Calu3 (cell line): ENCODE data around the gene RPP25L. TPM values are rescaled to one million over a fixed set of nuclear protein-coding genes. Genes with fewer than 3 reads are reported as not detected.

Source experiments
- BruUV-seq: library from RNA; stranded (reverse); fragments of 400-500 nt; replicated peaks from 2 replicates; lab custom pipeline; 2021; lab: Mats Ljungman, UMichigan
- CTCF ChIA-PET: fragments of 300-600 bp; sonication (Branson Sonifier 250); formaldehyde crosslinking; loops from one replicate; lab custom pipeline; 2022; ENCODE audit warnings: antibody characterized with exemption; lab: Charles Lee
- DNase-seq: peaks from one replicate; pipeline ENCODE4 v3.0.0; 2022
- H3K27ac Mint-ChIP-seq: one replicate; pipeline ENCODE4 v1.8.0; 2022; ENCODE audit warnings: mixed read lengths; ENCODE audit not compliant: unreplicated experiment
- H3K27me3 Mint-ChIP-seq: one replicate; pipeline ENCODE4 v1.8.0; 2022; ENCODE audit warnings: mixed read lengths; ENCODE audit not compliant: unreplicated experiment
- H3K36me3 Mint-ChIP-seq: one replicate; pipeline ENCODE4 v1.8.0; 2022; ENCODE audit warnings: mild to moderate bottlenecking, moderate library complexity, mixed read lengths; ENCODE audit not compliant: insufficient read depth, unreplicated experiment
- H3K4me1 Mint-ChIP-seq: one replicate; pipeline ENCODE4 v1.8.0; 2022; ENCODE audit warnings: mild to moderate bottlenecking, low read depth, mixed read lengths; ENCODE audit not compliant: unreplicated experiment
- H3K4me3 Mint-ChIP-seq: one replicate; pipeline ENCODE4 v1.8.0; 2022; ENCODE audit warnings: mild to moderate bottlenecking, low read depth, moderate library complexity, mixed read lengths; ENCODE audit not compliant: unreplicated experiment
- H3K9me3 Mint-ChIP-seq: one replicate; pipeline ENCODE4 v1.8.0; 2022; ENCODE audit warnings: low read depth, mixed read lengths; ENCODE audit not compliant: unreplicated experiment
- intact Hi-C: fragments of 100-400 bp; cut with micrococcal nuclease; formaldehyde crosslinking; loops from one replicate; pipeline ENCODE4 v1.10.0; 2022; ENCODE audit not compliant: unreplicated experiment
- total RNA-seq: library from RNA; stranded (reverse); gene quantifications from 2 replicates; pipeline ENCODE4 v1.2.3, GENCODE V29; 2022
- TF ChIP-seq, protein P1 (sequence below): fragments of 200-600 bp; IDR thresholded peaks from one replicate; pipeline ENCODE4 v1.8.0; 2022; ENCODE audit warnings: antibody characterized with exemption; ENCODE audit not compliant: unreplicated experiment

The RPP25L gene
- total RNA-seq, 1 experiment from 2014 or later = 17.6 TPM

DNA sequence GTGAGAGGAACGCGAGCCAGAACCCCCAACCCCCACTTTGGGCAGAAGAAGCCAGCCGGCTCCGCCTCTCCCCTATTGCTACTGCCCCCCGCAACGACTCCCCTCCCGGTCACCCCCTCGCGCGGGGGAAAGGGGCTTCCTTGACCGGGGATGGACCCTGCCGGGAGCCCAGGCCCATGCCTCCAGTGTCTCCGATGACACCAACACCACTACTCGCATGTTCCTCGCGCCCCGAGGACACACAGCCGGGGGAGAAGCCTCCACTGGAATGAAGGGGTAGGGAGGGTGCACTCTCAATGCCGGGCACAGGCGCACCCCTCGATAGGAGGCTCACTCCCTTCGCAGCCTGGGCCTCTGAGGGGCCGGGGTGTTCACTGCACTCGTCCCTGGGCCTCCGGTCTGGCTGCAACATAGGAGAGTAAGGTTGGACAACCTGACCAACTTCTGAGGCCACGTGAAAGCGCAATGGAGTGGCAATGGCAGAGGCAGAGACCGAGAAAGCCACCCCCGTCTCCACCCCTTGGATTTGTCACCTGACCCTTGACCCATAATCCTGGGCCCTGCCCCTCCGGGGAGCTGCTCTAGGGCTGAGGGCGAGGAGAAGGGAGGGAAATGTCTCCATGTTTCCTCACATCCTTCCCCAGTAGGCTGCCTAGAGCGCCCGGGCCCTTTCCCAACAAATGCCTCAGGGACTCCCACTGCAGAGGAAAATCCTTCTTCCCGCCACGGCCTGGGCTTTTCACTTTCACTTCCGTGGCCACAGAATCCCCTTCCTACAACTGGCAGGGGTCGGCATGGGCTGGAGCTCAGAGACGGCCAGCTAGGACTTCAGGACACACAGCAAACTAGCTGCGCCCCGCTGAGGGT lies 21.3 kb downstream of the RPP25L start:
- H3K4me1 Mint-ChIP-seq = no peaks in the 10 kb centered on the region
- H3K27ac Mint-ChIP-seq = no peak overlapping the region
- no TSS peak for BruUV-seq
- DNase-seq = peak; percentile 9
- peak overlapping the region; percentile 65 for H3K4me3 Mint-ChIP-seq
- H3K9me3 Mint-ChIP-seq = no peaks in the 10 kb centered on the region
- intact Hi-C loops = loop anchor here (5.0 to 10.0 kb wide), 3 partner anchors 43 to 186 kb away; no protein-coding TSS in a partner anchor
- peaks cover 6% of the 10 kb centered on the region for H3K36me3 Mint-ChIP-seq
- CTCF ChIA-PET = interaction anchor here (1.0 to 2.3 kb wide), 2 partner anchors 11 to 43 kb away, joined by 4 to 22 read pairs; no protein-coding TSS in a partner anchor
- peaks cover 85% of the 10 kb centered on the region for H3K27me3 Mint-ChIP-seq
- TF ChIP-seq, protein P1, sequence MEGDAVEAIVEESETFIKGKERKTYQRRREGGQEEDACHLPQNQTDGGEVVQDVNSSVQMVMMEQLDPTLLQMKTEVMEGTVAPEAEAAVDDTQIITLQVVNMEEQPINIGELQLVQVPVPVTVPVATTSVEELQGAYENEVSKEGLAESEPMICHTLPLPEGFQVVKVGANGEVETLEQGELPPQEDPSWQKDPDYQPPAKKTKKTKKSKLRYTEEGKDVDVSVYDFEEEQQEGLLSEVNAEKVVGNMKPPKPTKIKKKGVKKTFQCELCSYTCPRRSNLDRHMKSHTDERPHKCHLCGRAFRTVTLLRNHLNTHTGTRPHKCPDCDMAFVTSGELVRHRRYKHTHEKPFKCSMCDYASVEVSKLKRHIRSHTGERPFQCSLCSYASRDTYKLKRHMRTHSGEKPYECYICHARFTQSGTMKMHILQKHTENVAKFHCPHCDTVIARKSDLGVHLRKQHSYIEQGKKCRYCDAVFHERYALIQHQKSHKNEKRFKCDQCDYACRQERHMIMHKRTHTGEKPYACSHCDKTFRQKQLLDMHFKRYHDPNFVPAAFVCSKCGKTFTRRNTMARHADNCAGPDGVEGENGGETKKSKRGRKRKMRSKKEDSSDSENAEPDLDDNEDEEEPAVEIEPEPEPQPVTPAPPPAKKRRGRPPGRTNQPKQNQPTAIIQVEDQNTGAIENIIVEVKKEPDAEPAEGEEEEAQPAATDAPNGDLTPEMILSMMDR = no peak

DNA sequence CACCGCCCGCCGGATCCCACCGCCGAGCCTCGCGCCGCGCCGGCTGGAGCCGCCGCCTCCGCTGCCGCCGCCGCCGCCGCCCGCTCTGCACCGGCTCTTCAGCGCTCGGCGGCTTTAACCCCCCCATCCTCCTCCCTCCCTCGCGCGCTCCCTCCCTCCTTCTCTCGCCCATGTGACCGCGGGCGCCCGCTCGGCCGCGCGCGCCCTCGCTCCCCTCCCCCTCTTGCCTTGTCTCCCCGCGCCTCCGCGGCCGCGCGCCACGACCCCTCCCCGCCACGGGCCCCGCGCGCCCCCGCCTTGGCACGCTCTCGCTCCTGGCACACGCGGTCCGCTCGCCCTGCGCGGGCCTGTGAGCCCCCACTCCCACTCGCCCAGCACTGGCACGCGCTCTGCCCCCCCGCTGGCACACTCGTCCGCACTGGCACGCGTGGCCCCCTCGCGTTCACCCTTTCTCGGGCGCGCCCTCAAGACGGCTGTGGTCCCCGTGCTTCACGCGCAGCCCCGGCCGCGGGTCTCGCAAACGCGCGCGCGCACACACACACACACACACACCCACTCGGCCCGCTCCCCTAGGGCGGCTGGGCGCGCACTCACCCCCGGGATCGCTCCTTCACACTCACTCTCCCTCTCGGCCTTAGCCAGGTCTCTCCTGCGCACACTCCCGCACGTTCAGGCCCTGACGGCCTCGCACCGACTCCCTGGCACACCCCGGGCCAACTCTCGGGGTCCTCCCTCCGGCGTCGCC lies 22.1 kb downstream of the RPP25L start, which contains the start of gene CNTFR:
Gene CNTFR, minus strand, starts transcription at position 89 of the 745 bp plus-strand sequence. CDS start 20,743 bp downstream, outside the sequence.
- BruUV-seq = no TSS peak
- Mint-ChIP-seq H3K4me3 (peak within 1 kb of the TSS; percentile 65), H3K4me1 (no peaks in the 10 kb centered on the region), H3K9me3 (no peaks in the 10 kb centered on the region), H3K36me3 (peaks cover 6% of the 10 kb centered on the region), H3K27ac (no peak within 1 kb of the TSS), H3K27me3 (peaks cover 91% of the 10 kb centered on the region)
- intact Hi-C loops = loop anchor here (5.0 to 10.0 kb wide), 3 partner anchors 43 to 185 kb away; no protein-coding TSS in a partner anchor
- CTCF ChIA-PET = interaction anchor here (0.7 kb wide), 1 partner anchor 88 kb away, joined by 5 read pairs; no protein-coding TSS in a partner anchor
- no peak for DNase-seq
- TF ChIP-seq, protein P1 = no peak

DNA sequence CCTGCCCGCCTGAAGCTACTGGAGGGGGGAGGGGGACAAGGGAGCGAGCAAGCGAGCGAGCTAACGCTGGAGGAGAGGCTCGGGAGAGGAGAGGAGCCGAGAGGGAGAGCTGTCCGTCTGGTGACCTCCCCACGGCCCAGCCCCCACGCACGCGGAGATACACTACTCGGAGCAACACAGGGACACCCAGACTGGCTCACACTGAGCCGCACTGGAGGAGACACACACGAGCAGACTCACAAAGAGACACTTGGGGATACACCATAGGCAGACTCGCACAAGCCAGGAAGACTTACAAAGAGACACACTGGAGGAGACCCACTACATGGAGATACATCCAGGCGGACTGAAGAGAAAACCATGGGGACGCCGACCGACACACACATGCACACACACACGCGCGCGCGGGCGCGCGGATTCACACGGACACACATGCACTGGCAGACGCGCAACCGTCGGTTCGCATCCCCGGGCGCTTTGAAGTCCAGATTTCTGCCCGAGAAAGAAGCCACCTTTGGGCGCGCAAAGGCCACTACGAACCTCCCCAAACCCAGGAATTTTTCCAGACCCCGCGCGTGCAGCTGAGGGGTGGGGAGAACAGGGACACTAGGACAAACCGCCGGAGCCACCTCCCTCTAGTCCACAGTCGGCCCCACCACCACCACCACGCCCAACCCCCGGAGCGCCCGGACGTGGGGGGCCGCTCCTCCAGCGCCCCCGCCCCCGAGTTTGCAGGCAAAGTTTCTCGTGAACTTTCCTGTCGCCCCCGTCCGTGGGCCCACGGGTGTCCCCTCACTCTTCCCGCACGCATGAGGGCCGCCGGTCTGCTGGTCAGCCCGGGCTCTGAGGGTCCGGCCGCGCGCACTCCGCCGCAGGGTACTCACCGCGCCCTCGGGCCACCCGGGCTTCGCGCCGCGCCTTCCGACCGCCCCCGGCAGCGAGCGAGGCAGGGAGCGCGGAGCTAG lies 22.9 kb downstream of the RPP25L start:
- intact Hi-C loops = no loop called here
- no peak for DNase-seq
- H3K4me3 Mint-ChIP-seq = peak overlapping the region; percentile 2
- no TSS peak for BruUV-seq
- no peaks in the 10 kb centered on the region for H3K4me1 Mint-ChIP-seq
- H3K27ac Mint-ChIP-seq = no peak overlapping the region
- peaks cover 97% of the 10 kb centered on the region for H3K27me3 Mint-ChIP-seq
- TF ChIP-seq, protein P1 = no peak
- CTCF ChIA-PET = interaction anchor here (0.7 kb wide), 1 partner anchor 87 kb away, joined by 5 read pairs; no protein-coding TSS in a partner anchor
- H3K36me3 Mint-ChIP-seq = peaks cover 6% of the 10 kb centered on the region
- H3K9me3 Mint-ChIP-seq = no peaks in the 10 kb centered on the region
